ENCODE data around the gene BACE2.
"Not testable (repeated sequence)": the region's sequence is repeated elsewhere in the genome, so short reads cannot be mapped to it uniquely, and the experiment has no call there.

The BACE2 gene

GRCh38 chr21:41277846-41278245 lies 109.9 kb downstream of the BACE2 start:
- DNase-seq (ENCODE audit: low spot score): no peak

DNA sequence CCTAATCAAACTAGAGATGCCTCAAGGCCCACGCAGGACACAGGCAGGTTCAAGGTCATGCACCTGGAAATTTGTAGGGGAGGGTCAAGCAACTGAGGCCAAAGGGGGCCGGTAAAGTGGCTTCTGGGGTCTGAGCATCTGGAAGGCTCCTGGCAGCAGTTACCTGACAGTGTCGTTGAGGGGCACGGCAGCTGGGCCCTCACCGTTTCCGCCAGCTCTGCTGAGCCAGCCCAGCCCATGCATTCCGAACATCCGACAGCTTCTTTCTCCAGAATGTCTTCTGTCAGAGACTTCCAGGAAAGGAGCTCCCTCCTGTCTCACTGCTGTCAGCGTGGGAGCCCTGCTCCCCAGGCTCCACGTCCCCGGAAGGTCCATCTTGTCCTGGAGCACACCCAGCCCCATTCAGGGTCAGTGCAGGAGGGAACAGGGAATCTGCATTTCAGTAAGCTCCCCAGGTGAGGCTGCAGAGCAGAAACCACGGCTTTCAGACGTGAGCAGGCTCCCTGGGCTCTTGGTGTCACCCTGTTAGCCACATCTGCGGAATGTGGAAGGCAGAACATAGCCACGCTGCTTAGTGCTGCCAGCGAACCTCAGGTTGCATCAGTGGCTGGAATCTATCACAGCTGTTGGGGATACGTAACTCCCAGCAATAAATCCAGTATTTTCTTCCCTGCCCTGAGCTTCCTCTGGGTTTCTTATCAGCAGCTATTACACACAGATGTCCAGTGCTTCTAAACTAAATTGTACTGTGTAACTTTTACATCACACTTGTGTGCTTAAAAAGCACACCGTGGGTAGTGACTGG lies 112.4 kb downstream of the BACE2 start:
- DNase-seq (ENCODE audit: low spot score): no peak

- DNase-seq (ENCODE audit: low spot score): no peak
Measured at GRCh38 chr21:41282412-41282811, 114.5 kb downstream of the BACE2 start.

DNA sequence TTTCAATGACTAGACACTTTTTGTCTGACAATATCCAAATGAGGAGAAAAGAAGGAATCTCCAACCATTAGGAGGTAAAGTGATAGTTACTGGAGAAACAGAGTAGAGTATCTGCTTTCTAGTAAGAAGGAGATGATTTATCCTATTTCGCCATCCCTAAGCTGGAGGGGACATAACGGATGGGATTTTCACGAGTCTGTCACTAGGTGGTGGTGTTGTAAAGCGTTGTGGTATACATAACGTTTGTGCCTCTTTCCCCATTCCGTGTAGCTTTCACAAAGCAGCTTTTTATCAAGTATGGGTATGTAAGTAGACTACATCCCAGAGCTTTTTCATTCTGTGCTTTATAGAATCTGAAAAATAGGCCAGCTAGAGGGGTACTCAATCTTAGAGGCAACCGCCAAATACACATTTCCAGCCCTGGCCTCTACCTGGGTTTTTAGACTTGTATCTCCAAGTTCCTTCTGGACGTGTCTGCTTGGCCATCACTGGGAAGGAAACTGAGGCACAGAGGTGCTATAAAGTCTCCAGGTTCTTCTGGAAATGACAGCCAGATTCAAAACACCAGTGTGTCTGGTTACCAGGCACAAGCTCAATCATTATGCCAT lies 115.4 kb downstream of the BACE2 start:
- peak; percentile 76 for DNase-seq (ENCODE audit: low spot score)

DNA sequence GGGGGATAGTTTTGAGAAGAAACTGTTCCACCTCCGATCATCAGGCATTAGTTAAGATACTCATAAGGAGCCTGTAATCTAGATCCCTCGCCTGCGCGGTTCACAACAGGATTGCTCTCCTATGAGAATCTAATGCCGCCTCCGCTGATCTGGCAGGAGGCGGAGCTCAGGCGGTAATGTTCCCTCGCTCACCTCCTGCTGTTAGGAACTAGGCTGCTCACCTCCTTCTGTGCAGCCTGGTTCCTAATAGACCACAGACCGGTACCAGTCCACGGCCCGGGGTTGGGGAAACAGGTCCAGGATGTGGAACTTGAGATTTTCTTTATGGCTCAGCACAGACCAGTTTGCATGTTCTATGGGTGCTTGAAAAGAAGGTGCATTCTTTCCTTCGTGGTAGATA lies 121.5 kb downstream of the BACE2 start:
- DNase-seq (ENCODE audit: low spot score): no peak

GRCh38 chr21:41290106-41290799 lies 122.3 kb downstream of the BACE2 start:
- no peak for DNase-seq (ENCODE audit: low spot score)

- no peak for DNase-seq (ENCODE audit: low spot score)
Measured at GRCh38 chr21:41294548-41295231, 126.7 kb downstream of the BACE2 start.

DNA sequence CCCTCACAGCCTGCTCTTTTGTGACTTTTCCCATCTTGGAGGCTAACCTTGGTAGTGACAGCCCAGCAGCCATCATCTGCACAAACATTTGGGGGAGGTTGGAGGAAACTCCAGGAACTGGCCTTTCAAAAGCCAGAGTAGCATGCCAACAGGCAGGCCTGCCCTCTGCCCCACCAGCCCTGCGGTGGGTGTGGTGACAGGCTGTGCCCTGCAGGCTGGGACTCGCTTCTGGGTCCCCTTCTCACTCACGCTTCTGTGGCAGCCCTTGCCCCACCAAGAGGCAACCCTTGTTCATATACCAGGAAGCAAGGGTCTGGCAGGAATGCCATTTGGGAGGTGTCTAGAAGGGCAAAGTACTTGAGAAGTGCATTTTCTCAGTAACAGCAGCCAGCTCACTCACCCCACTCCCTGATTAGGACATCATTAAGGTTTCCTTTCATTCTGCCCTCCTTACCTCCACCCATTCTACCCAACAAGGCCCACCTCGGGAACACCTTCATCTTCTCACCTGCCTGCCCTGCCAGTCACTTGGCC lies 127.8 kb downstream of the BACE2 start:
- no peak for DNase-seq (ENCODE audit: low spot score)

DNA sequence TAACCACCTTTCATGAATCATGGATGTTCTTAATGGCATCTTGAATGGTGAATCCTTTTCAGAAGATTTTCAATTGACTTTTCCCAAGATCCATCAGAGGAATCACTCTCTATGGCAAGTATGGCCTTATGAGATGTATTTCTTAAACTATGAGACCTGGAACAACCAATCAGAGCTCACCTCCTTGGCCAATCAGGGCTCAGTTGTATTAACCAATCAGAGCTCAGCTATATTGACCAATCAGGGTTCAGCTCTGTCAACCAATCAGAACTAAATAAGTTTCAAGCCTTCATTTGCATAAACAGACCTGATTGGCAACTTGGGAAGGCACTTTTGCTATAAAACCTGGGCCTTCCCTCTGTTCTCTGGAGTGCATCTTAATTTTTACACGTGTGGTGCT lies 135.0 kb downstream of the BACE2 start:
- DNase-seq (ENCODE audit: low spot score): no peak

- DNase-seq (ENCODE audit: low spot score): no peak
Measured at GRCh38 chr21:41304068-41304720, 136.2 kb downstream of the BACE2 start.

DNA sequence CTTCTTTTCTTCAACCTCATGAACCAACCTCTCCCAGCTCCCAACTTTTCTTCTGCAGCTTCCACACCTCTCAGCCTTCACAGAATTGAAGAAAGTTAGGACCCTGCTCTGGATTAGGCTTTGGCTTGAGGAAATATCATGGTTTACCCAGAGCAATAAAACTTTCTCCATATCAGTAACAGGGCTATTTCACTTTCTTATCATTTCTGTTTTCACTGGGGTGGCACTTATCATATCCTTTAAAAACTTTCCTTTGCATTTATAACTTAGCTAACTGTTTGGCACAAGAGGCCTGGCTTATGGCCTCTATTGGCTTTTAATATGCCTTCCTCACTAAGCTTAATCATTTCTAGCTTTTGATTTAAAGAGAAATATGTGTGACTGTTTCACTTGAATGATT lies 139.3 kb downstream of the BACE2 start:
- DNase-seq (ENCODE audit: low spot score): no peak

- DNase-seq (ENCODE audit: low spot score): not testable (repeated sequence)
Measured at GRCh38 chr21:41313285-41314164, 145.6 kb downstream of the BACE2 start.

GRCh38 chr21:41315726-41316125 lies 147.8 kb downstream of the BACE2 start:
- no peak for DNase-seq (ENCODE audit: low spot score)

DNA sequence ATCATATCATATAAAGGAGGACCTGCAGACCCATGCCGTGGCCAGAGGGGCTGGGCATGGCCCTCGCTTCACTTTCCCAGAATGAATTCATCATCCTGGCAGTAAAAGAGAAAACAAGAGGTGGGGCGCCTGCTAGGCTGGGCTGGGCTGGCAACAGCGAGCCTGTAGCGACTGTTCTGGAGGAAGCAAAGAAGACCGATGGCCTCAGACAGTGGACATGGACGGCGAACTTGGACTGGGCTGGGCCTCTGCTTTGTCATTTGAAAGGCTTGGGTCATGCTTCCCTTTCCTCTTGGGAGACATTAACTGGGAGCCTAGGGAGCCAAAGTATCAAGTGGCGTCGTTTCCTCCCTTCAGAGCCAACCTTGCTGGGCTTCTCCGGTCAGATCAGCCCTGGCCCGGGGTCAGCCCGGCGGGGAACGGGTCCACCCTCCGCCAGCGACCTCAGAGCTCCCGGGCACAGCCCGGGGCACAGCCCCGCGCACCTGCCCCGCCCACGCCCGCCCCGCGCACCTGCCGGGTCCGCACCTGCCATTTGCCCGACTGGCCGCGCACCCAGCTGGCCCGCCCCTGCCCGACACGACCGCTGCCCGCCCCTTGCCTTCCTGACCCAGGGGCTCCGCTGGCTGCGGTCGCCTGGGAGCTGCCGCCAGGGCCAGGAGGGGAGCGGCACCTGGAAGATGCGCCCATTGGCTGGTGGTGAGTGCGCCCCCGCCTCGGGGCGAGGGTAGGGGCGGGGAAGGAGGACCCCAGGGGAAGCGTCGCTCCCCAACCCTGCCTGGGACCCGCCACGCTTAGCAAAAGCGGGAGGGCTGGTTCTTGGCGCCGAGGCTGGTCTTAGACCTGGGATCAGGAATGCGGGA lies 148.5 kb downstream of the BACE2 start, which contains the start of gene FAM3B:
FAM3B (plus strand) TSS at position 602 of the 863 bp plus-strand sequence; CDS start at position 681, 79 bp downstream.
- no peak for DNase-seq (ENCODE audit: low spot score)

DNA sequence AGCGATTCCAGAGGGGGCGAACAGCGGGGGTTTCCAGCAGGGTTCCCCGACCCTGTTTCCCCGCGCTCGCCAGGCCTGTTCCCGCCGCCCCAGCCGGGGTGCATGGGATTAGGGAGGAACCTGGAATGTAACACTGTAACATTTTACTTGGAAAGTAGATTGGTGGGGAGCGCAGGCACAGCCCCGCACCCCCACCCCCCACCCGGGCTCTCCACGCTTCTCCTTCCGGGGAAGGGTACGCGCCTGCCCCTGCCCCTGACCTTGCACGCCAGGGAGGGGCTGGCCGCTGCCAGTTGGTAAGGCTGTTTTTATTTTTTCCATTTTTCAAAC lies 149.1 kb downstream of the BACE2 start:
- DNase-seq (ENCODE audit: low spot score): no peak

GRCh38 chr21:41317458-41317857 lies 149.5 kb downstream of the BACE2 start:
- no peak for DNase-seq (ENCODE audit: low spot score)

DNA sequence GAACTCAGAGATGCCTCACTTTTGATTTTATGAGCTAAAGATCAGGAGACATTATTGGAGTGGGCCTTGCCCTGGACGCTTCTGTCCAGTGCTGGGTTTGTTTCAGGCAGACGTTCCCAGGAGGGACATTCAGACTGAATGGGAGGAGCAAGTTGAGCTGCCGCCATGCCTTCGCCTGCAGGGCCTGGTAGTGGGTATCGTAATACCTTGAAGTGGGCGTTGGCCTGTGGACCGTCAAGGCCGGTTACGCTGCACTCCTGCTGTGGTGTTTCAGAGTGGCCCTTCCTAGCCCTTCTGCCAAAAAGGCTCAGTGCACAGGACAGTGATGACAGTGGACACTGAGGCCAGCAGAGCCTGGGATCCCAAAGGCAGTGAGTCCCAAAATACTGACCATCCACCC lies 150.3 kb downstream of the BACE2 start:
- no peak for DNase-seq (ENCODE audit: low spot score)

- DNase-seq (ENCODE audit: low spot score): no peak
Measured at GRCh38 chr21:41319273-41319672, 151.3 kb downstream of the BACE2 start.

DNA sequence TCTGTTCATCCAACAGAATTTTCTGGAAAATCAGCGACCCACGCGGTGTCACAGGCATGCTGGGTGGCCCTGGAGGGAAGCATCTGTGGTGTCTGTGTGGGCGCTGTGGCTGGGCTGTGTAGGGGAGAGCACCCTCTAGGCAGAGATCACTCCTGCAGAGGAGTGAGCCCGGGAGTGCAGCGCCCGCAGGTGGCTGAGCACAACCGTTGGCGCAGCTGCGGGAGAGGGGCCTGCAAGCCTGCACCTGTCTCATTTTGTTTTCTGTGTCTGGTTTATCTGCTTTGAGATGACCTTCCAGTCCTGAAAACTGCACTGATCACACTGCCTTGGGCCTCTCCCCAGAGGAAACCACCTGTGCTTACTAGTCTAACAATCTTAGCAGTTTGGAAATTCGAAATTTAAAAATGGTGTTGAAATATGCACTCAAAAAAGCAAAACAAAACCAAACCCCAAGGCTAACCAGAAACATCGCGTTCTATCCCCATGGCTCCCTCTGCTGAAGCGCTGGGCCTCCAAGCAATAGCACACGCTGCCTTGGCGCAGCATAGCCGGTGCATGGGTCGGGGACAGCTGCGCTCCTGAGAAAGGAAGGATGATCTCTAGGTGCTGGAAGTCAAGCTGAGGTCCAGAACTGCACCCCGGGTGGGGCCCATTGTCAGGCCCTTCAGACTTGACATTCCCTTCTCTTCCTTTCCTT lies 153.4 kb downstream of the BACE2 start:
- DNase-seq (ENCODE audit: low spot score): no peak

All from kidney tubule cell (primary cell).